Stimulated activated CD8-positive, alpha-beta memory T cell treated with anti-CD3 and anti-CD28 coated beads, Interleukin-7, amount 100 ng/mL, for 4 hours (primary cell): ENCODE results near the gene ADGRB2.

Source experiments
- DNase-seq, 2 donors: peaks; one replicate each; pipeline ENCODE4 v3.0.0-alpha.2; 2020; ENCODE audit warnings: low read depth in 2 of 2

Gene ADGRB2, protein sequence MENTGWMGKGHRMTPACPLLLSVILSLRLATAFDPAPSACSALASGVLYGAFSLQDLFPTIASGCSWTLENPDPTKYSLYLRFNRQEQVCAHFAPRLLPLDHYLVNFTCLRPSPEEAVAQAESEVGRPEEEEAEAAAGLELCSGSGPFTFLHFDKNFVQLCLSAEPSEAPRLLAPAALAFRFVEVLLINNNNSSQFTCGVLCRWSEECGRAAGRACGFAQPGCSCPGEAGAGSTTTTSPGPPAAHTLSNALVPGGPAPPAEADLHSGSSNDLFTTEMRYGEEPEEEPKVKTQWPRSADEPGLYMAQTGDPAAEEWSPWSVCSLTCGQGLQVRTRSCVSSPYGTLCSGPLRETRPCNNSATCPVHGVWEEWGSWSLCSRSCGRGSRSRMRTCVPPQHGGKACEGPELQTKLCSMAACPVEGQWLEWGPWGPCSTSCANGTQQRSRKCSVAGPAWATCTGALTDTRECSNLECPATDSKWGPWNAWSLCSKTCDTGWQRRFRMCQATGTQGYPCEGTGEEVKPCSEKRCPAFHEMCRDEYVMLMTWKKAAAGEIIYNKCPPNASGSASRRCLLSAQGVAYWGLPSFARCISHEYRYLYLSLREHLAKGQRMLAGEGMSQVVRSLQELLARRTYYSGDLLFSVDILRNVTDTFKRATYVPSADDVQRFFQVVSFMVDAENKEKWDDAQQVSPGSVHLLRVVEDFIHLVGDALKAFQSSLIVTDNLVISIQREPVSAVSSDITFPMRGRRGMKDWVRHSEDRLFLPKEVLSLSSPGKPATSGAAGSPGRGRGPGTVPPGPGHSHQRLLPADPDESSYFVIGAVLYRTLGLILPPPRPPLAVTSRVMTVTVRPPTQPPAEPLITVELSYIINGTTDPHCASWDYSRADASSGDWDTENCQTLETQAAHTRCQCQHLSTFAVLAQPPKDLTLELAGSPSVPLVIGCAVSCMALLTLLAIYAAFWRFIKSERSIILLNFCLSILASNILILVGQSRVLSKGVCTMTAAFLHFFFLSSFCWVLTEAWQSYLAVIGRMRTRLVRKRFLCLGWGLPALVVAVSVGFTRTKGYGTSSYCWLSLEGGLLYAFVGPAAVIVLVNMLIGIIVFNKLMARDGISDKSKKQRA (N-terminal part only)

DNA sequence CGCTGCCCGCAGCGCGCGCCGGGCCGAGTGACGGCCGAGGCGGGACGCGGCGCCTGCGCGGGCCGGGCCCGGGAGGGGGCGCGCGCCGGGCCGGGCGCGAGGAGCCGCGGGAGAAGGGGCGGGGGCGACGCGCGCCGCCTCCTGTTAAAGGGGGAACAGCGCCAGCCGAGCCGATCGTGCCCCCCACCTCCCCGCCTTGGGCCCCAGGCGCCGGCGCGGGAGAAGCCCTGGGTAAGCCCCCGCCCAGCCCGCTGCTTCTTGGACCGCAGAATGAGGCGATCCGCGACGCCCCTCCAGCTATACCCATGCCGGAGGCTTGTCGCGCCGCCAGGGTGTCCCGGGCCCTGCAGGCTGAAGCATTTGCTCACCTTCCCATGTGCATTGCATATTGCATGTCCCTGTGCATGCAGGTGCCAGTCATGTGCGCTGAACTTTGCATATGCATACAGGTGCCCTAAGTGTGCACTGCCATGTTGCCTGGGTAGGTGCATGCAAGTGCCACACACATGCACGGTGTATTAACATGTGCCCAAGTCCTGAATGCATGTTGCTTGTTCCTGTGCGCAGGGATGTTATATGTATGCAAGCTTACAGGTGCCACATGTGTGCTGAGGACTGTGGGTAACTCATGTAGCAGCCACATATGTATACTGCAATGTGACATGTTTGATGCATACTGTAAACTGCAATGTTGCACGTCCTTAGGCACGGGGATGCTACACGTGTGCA is at the start of gene ADGRB2:
Gene ADGRB2, minus strand, starts transcription at position 29 of the 729 bp plus-strand sequence. CDS start 7,119 bp downstream, outside the sequence.
- no peak for DNase-seq

- no peak for DNase-seq
These were observed 48.2 kb upstream of the ADGRB2 start for GRCh38 chr1:31812158-31812829.

DNA sequence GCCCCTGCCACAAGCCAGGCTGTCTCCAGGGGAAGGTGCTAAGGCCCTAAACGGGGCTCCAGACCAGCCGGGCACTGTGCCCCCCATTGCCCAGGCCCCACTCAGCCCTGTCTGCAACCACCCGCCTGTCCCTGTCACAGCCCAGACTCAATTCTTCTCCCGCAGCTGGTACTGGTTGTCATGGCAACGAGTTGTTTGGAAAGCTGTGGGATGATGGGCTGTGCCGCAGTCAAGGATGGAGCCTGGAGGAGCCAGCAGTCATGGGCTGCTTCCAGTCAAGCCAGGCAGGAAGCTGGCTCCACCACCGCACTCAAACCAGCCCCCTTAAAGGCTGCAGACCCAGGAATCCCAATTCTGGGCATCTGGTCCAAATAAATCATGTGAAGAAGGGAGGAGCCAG is 47.5 kb upstream of the ADGRB2 start:
- no peak for DNase-seq

GRCh38 chr1:31809698-31810097 is 45.6 kb upstream of the ADGRB2 start:
- no peak for DNase-seq

GRCh38 chr1:31807273-31808048 is 43.3 kb upstream of the ADGRB2 start:
- DNase-seq, result no peak

DNA sequence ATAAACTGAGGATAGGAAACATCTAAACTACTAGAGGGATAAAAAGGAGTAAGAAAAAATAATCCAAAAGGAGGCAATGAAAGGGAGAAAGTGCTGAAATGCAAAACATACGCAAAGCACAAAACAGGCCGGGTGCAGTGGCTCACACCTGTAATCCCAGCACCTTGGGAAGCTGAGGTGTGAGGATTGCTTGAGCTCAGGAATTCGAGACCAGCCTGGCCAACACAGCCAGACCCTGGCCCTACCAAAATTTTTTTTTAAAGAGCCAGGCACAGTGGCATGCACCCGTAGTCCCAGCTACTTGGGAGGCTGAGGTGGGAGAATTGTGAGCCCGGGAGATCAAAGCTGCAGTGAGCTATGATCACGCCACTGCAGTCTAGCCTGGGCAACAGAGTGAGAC is 41.2 kb upstream of the ADGRB2 start:
- DNase-seq, result no peak

DNA sequence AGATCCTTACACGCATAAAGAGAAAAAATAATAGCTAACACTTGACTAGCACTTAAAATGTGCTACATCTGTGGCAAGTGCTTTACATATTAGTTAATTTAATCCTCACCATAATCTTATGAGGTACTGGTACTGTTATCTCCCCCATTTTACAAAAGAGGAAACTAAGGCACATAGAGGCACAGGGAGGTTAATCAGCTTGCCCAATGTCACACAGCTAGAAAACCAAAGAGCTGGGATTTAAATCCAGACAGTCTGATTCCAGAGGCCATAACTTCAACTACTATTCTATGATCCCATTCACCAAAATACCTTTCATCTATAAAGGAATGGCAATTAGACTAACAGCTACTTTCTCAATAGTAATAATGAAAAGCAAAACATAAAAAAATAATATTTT is 40.0 kb upstream of the ADGRB2 start:
- no peak for DNase-seq

DNA sequence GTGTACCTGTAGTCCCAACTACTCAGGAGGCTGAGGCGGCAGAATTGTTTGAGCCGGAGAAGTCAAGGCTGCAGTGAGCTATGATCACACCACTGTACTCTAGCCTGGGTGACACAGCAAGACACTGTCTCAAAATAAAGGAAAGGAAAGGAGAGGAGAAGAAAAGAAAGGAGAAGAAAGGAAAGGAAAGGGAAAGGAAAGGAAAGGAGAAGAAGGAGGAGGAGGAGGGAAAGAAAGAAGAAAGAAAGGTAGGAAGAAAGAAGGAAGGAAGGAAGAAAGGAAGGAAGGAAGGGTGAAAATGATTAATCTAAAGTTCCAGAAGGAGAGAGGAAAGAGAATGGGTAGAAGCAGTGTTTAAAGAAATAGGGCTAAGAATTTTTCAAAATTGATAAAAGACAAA is 39.5 kb upstream of the ADGRB2 start:
- no peak for DNase-seq

DNA sequence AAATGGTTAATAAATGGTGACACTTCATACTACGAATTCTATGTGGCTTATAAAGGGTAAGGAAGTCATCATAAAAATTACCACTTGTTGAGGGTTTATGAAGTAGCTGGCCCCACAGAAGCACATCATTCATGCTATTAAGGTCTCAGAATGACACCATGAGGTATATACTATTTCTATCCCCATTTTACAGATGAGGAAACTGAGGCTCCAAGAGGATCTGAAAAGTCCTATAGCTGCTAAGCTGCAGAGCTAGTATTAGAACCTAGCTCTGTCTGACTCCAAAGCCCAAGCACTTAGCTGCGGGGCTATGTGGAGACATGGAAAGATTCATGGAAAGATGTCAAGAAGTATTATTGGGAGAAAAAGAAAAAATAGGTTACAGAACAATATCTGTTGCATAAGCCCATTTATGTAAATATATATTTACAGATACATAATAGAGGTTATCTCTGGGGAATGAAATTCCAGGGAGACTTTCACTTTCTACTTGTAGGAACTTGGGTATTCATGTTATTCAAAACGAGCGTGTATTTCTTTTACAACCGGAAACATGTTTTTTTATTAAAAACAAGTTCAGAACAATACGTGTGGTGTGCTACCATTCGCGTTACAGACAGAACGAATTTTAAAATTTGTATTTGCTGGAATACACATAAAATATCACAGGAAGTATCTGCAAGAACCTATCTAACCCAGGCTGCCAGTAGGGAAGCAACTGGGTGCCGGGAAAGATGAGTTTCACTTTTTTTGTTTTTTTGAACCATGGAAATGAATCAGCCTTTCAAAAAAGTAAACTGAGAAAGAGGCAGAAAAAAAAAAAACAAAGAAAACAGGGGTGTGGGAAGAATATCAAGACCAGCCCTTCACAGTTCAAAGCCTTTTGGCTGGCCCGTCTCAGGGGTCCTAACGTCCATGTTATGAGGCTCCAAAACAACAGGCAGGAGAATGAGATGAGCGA is 38.3 kb upstream of the ADGRB2 start:
- no peak for DNase-seq

DNA sequence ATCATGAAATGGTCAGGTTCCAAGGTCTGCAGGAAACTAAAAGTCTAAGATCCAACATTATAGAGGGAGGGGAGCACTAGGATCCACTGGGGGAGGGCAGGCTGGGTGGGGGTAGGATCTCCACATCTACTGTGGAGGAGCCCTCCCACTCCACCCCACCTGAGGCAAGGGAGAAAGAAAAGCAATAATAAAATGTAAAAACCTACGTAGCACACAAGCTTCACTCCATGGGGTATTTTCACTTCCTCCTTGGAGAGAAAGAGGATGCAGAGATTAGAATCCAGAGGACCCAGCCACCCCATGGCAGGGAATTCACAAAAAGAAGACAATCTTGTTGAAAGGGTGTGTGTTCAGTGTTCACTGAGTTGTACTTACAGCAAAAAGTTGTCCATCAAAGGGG is 37.3 kb upstream of the ADGRB2 start:
- no peak for DNase-seq

DNA sequence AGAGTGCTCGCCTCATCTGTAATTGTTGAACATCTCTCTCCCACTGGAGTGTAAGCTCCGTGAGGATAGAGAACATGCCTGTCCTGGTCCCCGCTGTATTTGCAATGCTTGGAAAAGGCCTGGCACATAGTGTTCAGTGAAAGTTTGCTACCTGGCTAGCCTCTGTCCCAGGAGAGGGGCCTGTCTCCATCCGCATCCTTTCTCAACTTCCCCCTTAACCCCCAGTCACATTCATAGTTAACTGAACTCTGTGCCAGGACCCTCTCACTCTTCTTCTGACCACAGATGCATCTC is 36.5 kb upstream of the ADGRB2 start:
- no peak for DNase-seq

GRCh38 chr1:31799895-31800673 is 35.9 kb upstream of the ADGRB2 start:
- DNase-seq, result no peak

- no peak for DNase-seq
These were observed 35.2 kb upstream of the ADGRB2 start for GRCh38 chr1:31799196-31799894.

DNA sequence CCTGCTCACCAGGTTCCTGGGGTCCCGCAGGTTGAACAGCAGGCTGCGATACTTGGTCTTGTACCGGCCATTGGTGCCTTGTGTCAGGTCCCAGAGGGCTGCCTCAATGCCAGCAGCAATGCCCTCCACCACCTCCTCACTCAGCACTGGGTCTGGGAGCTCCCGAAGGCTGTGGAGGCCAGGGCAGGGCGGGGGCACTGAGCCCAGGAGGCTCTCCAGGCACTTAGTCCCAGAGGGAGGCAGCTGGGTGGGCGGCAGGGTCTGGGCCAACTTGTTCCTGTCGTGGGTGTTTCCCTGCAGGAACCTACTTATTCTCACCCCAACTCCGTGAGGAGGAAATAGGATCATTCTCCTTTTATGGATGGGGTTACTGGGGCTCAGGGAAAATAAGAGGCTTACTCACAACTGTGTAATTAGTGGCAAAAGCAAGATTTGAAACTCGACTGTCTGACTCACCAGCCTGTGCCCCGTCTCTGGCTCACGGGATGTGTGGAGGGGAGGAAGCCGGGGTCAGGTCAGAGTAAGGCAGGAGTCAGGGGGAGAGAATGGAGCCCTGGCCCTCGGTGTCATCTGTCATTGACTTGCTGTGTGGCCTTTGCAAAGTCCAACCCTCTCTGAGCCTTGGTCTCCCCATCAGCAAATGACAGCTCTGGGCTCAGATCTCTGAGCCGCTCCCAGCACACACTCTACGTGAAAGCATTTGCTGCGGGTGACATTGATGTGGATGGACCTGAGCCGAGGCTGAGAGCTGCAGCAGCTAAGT is 34.5 kb upstream of the ADGRB2 start:
- no peak for DNase-seq

- DNase-seq, result no peak
These were observed 33.9 kb upstream of the ADGRB2 start for GRCh38 chr1:31798086-31798432.

DNA sequence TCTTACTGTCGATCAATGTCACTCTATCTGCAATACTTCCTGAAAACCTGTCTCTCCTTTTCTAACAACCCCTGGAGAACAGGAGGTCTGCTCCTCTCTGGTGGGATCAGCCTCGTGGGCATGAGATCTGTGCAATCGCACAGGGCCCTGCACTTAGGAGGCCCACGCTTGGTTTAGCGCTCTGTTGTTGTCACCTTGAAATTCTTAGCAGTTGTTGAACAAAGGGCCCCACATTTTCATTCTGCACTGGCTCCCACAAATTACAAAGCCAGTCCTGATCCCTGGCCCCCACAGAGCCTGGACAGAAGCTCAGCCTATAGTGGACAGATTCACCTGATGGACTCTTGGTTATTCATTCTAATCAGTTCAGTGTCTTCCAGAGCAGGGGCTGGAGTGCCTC is 33.1 kb upstream of the ADGRB2 start:
- no peak for DNase-seq

- no peak for DNase-seq
These were observed 32.6 kb upstream of the ADGRB2 start for GRCh38 chr1:31796707-31797106.
